NT2/D1 (cell line): ENCODE results near the gene RANBP1.

Experiments
- DNase-seq: peaks from one replicate; pipeline ENCODE4 v3.0.0-alpha.2; 2011; ENCODE audit warnings: low read depth, low spot score
- H3K27me3 ChIP-seq: 2 replicates; pipeline ENCODE4 v1.6.0; 2011; ENCODE audit warnings: mild to moderate bottlenecking; ENCODE audit not compliant: insufficient read length, insufficient read depth
- H3K36me3 ChIP-seq: 2 replicates; pipeline ENCODE4 v1.6.1; 2011; ENCODE audit warnings: mild to moderate bottlenecking, low read length, mixed read lengths; ENCODE audit not compliant: insufficient read depth, insufficient read length
- H3K4me1 ChIP-seq: 2 replicates; pipeline ENCODE4 v1.5.1; 2011; ENCODE audit not compliant: insufficient read depth, insufficient read length
- H3K4me3 ChIP-seq: 2 replicates; pipeline ENCODE4 v1.5.1; 2011; ENCODE audit warnings: low read depth; ENCODE audit not compliant: insufficient read length
- H3K9ac ChIP-seq: 2 replicates; pipeline ENCODE4 v1.6.0; 2011; ENCODE audit warnings: low read depth; ENCODE audit not compliant: insufficient read length
- H3K9me3 ChIP-seq: 2 replicates; pipeline ENCODE4 v1.5.1; 2011; ENCODE audit warnings: mild to moderate bottlenecking, low read length; ENCODE audit not compliant: insufficient read depth
- SUZ12 ChIP-seq: IDR thresholded peaks from 2 replicates; pipeline ENCODE4 v1.6.1; 2011; ENCODE audit not compliant: insufficient read length, insufficient read depth; ENCODE audit errors: extremely low read depth
- YY1 ChIP-seq: IDR thresholded peaks from 2 replicates; pipeline ENCODE4 v1.6.1; 2011; ENCODE audit not compliant: insufficient read length, insufficient read depth
- ZNF274 ChIP-seq: IDR thresholded peaks from 2 replicates; pipeline ENCODE4 v1.6.1; 2011; ENCODE audit warnings: mild to moderate bottlenecking, low read depth, low read length

The RANBP1 gene

DNA sequence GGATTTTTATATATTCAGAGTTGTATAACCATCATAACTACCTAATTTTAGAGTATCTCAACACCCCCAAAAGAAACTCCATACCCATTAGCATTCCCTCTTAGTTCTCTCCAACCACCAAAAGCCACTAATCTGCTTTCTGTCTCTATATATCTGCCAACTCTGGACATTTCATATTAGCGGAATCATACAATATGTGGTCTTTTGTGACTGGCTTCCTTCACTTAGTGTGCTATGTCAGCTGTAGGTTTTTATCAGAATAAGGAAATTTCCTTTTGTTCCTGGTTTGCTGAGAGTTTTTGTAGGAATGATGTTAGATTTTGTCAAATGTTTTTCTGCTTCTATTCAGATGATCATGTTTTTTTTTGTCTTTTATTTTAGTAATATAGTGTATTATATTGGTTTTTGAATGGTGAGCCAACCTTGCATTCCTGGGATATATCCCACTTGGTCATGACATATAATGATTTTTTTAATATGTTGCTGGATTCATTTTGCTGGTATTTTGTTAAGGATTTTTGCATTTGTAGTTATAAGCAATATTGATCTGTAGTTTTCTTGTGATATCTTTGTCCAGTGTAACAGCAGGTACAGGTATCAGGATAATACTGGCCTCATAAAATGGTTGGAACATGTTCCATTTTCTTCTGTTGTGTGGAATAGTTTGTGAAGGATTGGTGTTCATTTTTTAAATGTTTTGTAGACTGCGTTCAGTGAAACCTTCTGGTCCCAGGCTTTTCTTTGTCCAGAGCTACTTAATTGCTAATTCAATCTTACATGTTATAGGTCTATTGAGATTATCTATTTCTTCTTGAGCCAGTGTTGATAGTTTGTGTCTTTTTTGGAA lies 19.1 kb upstream of the RANBP1 start:
- TF ChIP-seq YY1 (no peak), ZNF274 (no peak), SUZ12 (no peak)
- no peak overlapping the region for H3K9ac ChIP-seq
- no peak for DNase-seq
- no peak overlapping the region for H3K4me3 ChIP-seq
- no peaks in the 10 kb centered on the region for H3K9me3 ChIP-seq
- H3K36me3 ChIP-seq, result peaks cover 88% of the 10 kb centered on the region
- H3K4me1 ChIP-seq, result peaks cover 2% of the 10 kb centered on the region
- no peaks in the 10 kb centered on the region for H3K27me3 ChIP-seq

DNA sequence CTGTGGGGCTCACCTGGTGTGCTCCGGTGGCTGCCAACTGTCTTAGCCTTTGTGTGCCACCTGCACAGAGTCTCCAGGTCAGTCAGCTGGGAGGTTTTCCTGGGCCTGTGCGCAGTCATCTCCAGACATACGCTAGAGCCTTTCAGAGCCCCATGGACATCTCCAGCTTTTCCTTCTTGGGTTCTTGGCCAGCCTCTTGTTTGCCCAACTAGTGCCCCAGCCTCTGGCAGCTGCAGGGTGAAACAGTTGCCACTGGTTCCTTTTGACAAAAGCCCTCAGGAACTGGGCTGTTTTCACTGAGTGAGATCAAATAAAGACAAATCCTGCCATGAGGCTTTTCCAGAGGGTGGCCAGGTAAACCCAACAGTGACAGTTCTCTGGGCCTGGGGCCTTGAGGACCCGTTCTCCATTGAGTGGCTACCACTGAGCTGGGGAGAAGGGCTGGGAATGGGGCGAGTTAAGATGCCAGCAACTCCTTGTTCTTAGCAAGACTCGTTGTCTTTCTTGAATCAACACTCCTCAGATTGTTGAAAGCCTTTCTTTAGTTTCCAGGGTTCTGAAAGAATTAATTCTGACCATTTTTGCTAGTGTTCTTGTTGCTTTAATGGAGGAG lies 16.7 kb upstream of the RANBP1 start:
- TF ChIP-seq ZNF274 (no peak), YY1 (no peak), SUZ12 (no peak)
- Histone ChIP-seq H3K27me3 (no peaks in the 10 kb centered on the region), H3K4me1 (peaks cover 2% of the 10 kb centered on the region), H3K9ac (no peak overlapping the region), H3K36me3 (peaks cover 81% of the 10 kb centered on the region), H3K9me3 (no peaks in the 10 kb centered on the region), H3K4me3 (no peak overlapping the region)
- no peak for DNase-seq

DNA sequence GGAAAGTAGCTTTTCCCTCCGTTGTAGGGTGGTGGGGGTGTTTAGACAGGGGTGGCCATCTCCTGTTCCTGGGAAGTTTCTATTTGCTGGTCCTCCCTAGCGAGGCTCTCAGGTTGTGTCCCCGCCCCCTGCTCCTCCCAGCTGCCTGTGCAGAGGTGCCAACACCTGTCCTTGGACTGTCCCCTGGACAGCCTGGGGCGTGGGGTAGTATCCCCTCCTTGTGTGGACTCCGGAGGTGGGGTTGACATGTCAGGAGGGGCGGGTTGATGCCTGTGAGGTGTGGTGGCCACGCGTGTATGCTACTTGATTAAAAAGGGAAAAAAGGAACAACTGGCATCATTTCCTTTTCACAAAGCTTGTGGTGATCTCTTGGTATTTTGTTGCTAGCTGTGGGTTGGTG lies 14.3 kb upstream of the RANBP1 start:
- peaks cover 81% of the 10 kb centered on the region for H3K36me3 ChIP-seq
- no peak overlapping the region for H3K4me3 ChIP-seq
- DNase-seq, result no peak
- TF ChIP-seq ZNF274 (no peak), SUZ12 (no peak), YY1 (no peak)
- no peaks in the 10 kb centered on the region for H3K9me3 ChIP-seq
- peaks cover 2% of the 10 kb centered on the region for H3K4me1 ChIP-seq
- no peak overlapping the region for H3K9ac ChIP-seq
- no peaks in the 10 kb centered on the region for H3K27me3 ChIP-seq

DNA sequence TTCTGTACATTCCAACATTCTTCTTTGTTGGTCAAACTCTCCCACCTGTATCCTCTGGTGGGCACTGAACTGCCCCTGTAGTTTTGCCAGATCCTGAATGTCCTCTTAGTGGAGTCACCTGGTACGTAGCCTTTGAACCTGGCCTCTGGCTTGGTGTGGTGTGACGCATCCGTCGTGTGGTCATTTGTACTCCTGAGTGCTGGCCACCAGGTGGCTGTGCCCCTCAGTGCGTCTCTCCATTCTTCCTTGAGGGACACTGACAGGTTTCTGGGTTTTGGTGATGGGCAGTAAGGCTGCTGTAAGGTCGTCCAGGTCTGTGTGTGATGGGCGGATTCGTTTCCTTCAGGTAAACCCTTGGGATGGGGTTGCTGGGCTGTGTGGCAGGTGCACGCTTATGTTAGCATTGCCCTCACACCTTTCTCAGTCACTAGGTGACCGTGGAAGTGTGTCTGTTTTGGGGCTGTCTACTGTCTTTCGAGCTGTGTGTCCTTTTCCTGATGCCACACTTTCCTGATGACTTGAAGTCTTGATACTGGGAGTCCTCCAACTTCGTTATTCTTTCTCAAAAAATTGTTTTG lies 13.6 kb upstream of the RANBP1 start:
- Histone ChIP-seq H3K4me3 (no peak overlapping the region), H3K9ac (no peak overlapping the region), H3K9me3 (no peaks in the 10 kb centered on the region), H3K27me3 (no peaks in the 10 kb centered on the region), H3K4me1 (peaks cover 2% of the 10 kb centered on the region), H3K36me3 (peaks cover 82% of the 10 kb centered on the region)
- TF ChIP-seq SUZ12, result no peak
- TF ChIP-seq ZNF274, result no peak
- no peak for TF ChIP-seq YY1
- no peak for DNase-seq

DNA sequence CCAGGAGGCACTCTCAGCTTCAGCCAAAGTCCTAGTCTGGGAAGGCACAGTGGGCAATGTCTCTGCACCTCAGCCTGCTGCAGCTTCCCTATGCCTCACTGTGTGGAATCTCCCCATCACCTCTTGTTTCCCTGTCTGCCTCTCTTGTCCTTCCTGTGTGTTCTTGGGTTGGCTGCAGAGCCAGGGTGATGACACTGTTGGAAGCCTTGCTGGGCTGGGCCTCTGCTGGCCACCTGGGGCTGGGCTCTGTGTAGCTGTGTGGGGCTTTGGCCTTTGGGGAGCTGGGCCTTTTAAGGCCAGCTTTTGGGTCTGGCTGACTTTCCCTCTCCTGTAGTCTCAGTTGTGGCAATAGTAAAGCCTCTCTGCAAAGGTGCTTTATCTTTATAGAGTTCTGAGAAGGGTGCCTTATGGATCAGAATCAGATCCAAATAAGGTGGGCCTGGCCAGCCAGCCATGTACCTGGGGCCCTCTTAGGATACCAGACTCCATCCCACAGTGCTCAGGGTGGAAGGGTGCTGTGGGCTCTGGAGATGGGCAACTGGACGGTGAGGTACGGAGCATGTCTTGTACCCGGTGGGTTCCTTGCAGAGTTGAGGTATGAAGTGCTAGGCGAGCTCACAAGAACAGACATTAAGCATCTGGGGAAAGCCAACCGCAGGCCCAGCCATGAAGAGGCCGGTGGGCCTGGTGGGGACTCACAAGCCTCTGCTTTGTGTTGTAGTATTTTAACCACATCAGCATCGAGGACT lies 10.3 kb upstream of the RANBP1 start:
- Histone ChIP-seq H3K9ac (no peak overlapping the region), H3K4me1 (no peaks in the 10 kb centered on the region), H3K4me3 (no peak overlapping the region), H3K36me3 (peaks cover 89% of the 10 kb centered on the region), H3K27me3 (no peaks in the 10 kb centered on the region), H3K9me3 (no peaks in the 10 kb centered on the region)
- TF ChIP-seq YY1, result no peak
- DNase-seq, result no peak

DNA sequence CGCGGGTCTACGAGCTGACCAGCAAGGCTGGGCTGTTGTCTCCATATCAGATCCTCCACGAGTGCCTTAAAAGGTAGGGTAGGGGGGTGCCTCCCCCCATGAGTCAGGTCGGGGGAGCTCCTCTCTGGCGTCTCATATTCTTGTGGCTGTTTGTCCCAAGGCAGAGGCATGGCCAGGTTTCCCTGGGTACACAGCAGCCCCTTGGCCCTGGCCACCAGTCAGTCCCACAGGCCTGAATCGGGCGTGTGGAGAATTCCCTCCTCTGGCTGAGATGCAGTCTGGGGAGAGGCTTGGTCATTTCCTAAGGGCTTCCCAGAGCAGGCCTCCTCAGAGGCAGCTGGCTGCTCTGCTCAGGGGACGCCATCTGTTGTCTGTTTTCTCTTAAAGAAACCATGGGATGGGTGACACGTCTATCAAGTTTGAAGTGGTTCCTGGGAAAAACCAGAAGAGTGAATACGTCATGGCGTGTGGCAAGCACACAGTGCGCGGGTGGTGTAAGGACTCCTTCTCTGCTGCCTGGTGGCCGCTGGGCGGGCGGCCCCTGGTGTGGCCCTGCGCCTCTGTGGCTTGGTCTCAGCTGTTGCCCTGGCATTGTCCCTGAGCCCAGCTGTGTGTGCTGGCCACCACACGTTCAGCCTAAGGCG lies 9.6 kb upstream of the RANBP1 start:
- DNase-seq, result no peak
- Histone ChIP-seq H3K9ac (no peak overlapping the region), H3K4me3 (no peak overlapping the region), H3K9me3 (no peaks in the 10 kb centered on the region), H3K27me3 (no peaks in the 10 kb centered on the region), H3K36me3 (peaks cover 91% of the 10 kb centered on the region), H3K4me1 (no peaks in the 10 kb centered on the region)
- TF ChIP-seq YY1 (no peak), SUZ12 (no peak), ZNF274 (no peak)
